LNCaP clone FGC (cell line): Measurements from ENCODE around the gene NDUFA11.
"Not testable (repeated sequence)": the region's sequence is repeated elsewhere in the genome, so short reads cannot be mapped to it uniquely, and the experiment has no call there.

Source experiments
- DNase-seq: peaks from one replicate; pipeline ENCODE4 v3.0.0-alpha.2; 2011; ENCODE audit warnings: low read depth
- H3K4me3 ChIP-seq: 2 replicates; pipeline ENCODE4 v1.5.1; 2011; ENCODE audit warnings: mild to moderate bottlenecking, low read depth, low read length, control low read depth
- TF ChIP-seq, protein P1 (sequence below): IDR thresholded peaks from 2 replicates; pipeline ENCODE4 v1.5.1; 2012; ENCODE audit warnings: mild to moderate bottlenecking; ENCODE audit not compliant: control insufficient read depth, insufficient read depth; ENCODE audit errors: extremely low read depth

Gene NDUFA11

GRCh38 chr19:5877882-5878281 is 25.7 kb downstream of the NDUFA11 start:
- no peak for DNase-seq
- TF ChIP-seq, protein P1, sequence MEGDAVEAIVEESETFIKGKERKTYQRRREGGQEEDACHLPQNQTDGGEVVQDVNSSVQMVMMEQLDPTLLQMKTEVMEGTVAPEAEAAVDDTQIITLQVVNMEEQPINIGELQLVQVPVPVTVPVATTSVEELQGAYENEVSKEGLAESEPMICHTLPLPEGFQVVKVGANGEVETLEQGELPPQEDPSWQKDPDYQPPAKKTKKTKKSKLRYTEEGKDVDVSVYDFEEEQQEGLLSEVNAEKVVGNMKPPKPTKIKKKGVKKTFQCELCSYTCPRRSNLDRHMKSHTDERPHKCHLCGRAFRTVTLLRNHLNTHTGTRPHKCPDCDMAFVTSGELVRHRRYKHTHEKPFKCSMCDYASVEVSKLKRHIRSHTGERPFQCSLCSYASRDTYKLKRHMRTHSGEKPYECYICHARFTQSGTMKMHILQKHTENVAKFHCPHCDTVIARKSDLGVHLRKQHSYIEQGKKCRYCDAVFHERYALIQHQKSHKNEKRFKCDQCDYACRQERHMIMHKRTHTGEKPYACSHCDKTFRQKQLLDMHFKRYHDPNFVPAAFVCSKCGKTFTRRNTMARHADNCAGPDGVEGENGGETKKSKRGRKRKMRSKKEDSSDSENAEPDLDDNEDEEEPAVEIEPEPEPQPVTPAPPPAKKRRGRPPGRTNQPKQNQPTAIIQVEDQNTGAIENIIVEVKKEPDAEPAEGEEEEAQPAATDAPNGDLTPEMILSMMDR: no peak
- H3K4me3 ChIP-seq: no peak overlapping the region

DNA sequence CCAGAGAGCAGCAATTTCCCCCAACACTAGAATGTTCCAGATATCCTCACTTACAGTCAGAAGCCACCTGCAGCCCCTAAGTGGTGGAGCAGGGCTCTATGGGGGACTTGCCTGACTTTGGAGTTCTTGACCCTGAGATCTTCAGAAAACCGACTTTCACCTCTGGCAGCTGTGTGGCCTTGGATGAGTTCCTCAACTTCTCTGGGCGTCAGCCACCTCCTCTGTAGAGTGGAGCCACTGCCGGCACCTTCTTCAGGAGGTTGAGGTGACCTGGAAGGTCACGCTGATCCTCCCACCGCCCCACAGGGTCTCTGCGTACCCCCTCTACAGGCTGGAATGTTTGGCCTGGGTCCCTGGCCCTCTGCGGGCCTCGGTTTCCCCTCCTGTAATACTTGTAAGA is 26.2 kb downstream of the NDUFA11 start:
- TF ChIP-seq, protein P1: no peak
- no peak for DNase-seq
- H3K4me3 ChIP-seq: no peak overlapping the region

DNA sequence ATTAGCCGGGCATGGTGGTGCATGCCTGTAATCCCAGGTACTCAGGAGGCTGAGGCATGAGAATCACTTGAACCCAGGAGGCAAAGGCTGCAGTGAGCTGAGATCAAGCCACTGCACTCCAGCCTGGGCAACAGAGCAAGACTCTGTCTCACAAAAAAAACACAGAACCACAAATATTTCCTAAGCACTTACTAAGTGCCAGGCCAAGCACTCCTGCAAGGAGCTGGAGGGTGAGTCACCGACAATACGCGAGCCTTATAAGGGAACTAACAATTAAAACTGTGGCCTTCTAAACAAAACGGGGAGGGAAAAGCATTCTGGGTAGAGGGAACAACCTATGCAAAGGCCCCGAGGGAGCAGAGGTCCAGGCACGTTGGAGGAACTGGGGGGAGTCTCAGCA is 29.1 kb downstream of the NDUFA11 start:
- DNase-seq, H3K4me3 ChIP-seq: not testable (repeated sequence)

- no peak for DNase-seq
- TF ChIP-seq, protein P1: no peak
- no peak overlapping the region for H3K4me3 ChIP-seq
Observed at GRCh38 chr19:5873617-5874199, 29.9 kb downstream of the NDUFA11 start.

- TF ChIP-seq, protein P1: no peak
- no peak for DNase-seq
- H3K4me3 ChIP-seq: no peak overlapping the region
Observed at GRCh38 chr19:5870986-5871394, 32.6 kb downstream of the NDUFA11 start.

DNA sequence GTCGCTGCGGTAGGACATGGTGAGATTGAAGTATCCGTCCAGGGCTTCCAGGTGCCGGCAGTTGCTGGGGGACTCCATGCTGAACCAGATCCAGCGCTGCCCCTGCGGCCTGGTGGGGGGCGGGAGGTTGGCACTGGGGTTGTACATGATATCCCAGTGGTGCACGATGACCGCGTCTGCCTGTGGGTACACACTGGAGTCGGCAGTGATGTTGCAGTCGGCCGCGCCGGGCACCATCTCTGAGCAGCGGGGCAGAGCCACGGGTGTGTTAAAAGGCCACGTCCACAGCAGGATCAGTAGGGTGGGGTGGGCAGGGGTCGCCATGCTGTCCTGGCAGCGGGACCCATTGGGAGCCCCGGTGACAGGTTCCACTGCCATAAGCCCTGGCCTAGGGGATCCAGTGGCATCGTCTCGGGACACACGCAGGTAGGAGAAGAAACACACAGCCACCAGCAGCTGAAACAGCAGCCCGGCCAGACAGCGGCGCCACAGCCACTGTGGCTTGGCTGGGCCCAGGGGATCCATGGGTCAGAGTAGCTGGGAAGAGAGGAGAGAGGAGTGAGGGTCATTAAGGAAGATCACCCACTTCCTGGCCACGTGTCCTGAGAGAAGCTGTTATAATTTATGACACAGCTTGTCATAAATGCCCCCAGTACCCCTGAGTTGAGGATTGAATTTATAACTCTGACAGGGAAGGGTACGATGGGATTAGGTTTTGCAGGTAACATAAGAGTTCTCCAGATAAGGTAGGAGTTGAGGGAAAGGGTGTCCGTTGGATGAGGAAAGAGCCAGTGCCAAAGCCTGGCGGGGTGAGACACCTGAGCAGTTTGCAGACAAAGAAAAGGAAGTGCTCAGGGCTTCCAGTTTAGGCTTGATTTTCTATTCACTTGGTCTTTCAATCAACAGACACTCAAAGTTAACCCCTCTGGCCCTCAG is 36.1 kb downstream of the NDUFA11 start:
- no peak overlapping the region for H3K4me3 ChIP-seq
- TF ChIP-seq, protein P1: no peak
- no peak for DNase-seq

DNA sequence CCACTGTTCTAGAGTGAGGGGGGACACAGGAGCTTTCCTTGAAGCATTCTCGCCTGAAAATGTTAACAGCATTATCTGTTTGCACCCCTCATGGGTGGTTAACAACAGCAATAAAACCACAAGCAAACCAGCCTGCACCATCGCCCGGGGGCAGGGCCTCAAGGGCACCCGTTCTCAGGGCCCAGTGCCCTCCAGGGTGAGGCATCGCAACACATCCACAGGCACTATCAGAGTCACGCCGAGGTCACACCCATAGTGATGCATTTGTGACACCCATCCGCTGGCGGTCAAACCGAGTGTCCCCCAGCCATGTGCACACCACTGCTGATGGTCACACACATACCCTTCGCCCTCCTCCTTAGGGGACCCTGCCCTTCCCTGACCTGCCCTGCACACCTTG is 37.8 kb downstream of the NDUFA11 start:
- no peak for DNase-seq
- no peak overlapping the region for H3K4me3 ChIP-seq
- TF ChIP-seq, protein P1: no peak
